HepG2 (cell line): Measurements from ENCODE around the gene SRSF1. TPM values are rescaled to one million over a fixed set of nuclear protein-coding genes. Genes with fewer than 3 reads are reported as not detected.

Source experiments
- BCL3 ChIP-seq: sonication (generic); formaldehyde crosslinking; IDR thresholded peaks from 2 replicates; pipeline ENCODE4 v1.5.1; 2020; ENCODE audit warnings: mild to moderate bottlenecking, missing genetic modification reagents, moderate library complexity
- CCAR2 ChIP-seq: fragments of 200-400 bp; formaldehyde crosslinking; optimal IDR thresholded peaks from 2 replicates; pipeline ENCODE3; 2018; ENCODE audit warnings: low read depth, mild to moderate bottlenecking, low read length, moderate library complexity
- FOSL2 ChIP-seq: sonication (generic); formaldehyde crosslinking; IDR thresholded peaks from 2 replicates; pipeline ENCODE4 v1.4.0; 2020; ENCODE audit warnings: missing genetic modification reagents
- HIC2 ChIP-seq: sonication (generic); formaldehyde crosslinking; IDR thresholded peaks from 2 replicates; pipeline ENCODE4 v1.9.0; 2022; ENCODE audit warnings: low read depth, missing genetic modification reagents
- JDP2 ChIP-seq: sonication (generic); formaldehyde crosslinking; IDR thresholded peaks from 2 replicates; pipeline ENCODE4 v1.8.1; 2022; ENCODE audit warnings: missing genetic modification reagents, borderline replicate concordance
- KDM5B ChIP-seq: sonication (generic); formaldehyde crosslinking; IDR thresholded peaks from 2 replicates; pipeline ENCODE4 v1.4.0; 2020; ENCODE audit warnings: missing genetic modification reagents, mild to moderate bottlenecking, borderline replicate concordance
- NCOA5 ChIP-seq: sonication (generic); formaldehyde crosslinking; IDR thresholded peaks from 2 replicates; pipeline ENCODE4 v1.4.0; 2020; ENCODE audit warnings: missing genetic modification reagents
- PRDM4 ChIP-seq: sonication (generic); formaldehyde crosslinking; IDR thresholded peaks from 2 replicates; pipeline ENCODE4 v1.9.0; 2021; ENCODE audit warnings: missing genetic modification reagents, borderline replicate concordance
- RXRB ChIP-seq: IDR thresholded peaks from 2 replicates; pipeline ENCODE4 v1.6.1; 2016; ENCODE audit warnings: borderline replicate concordance, missing genetic modification reagents, missing compliant biosample characterization
- SETDB1 ChIP-seq: sonication (generic); formaldehyde crosslinking; IDR thresholded peaks from 2 replicates; pipeline ENCODE4 v1.5.1; 2020; ENCODE audit warnings: missing genetic modification reagents, mild to moderate bottlenecking, borderline replicate concordance
- SYNCRIP ChIP-seq: fragments of 200-400 bp; formaldehyde crosslinking; IDR thresholded peaks from 2 replicates; pipeline ENCODE4 v1.6.1; 2018; ENCODE audit warnings: mild to moderate bottlenecking, low read depth, low read length; ENCODE audit not compliant: insufficient read depth
- ZFP62 ChIP-seq: sonication (generic); formaldehyde crosslinking; IDR thresholded peaks from 2 replicates; pipeline ENCODE4 v1.4.0; 2020; ENCODE audit warnings: missing genetic modification reagents
- ZNF317 ChIP-seq: sonication (generic); formaldehyde crosslinking; IDR thresholded peaks from 2 replicates; pipeline ENCODE4 v1.5.0; 2020; ENCODE audit warnings: mild to moderate bottlenecking, missing genetic modification reagents
- ZNF367 ChIP-seq: sonication (generic); formaldehyde crosslinking; IDR thresholded peaks from 2 replicates; pipeline ENCODE4 v1.4.0; 2020; ENCODE audit warnings: missing genetic modification reagents, borderline replicate concordance
- ZNF460 ChIP-seq: sonication (generic); formaldehyde crosslinking; IDR thresholded peaks from 2 replicates; pipeline ENCODE4 v1.5.1; 2020; ENCODE audit warnings: missing genetic modification reagents, mild to moderate bottlenecking, borderline replicate concordance
- ZNF564 ChIP-seq: sonication (generic); formaldehyde crosslinking; IDR thresholded peaks from 2 replicates; pipeline ENCODE4 v1.8.1; 2023; ENCODE audit warnings: mild to moderate bottlenecking, missing genetic modification reagents
- ZNF572 ChIP-seq: sonication (generic); formaldehyde crosslinking; IDR thresholded peaks from 2 replicates; pipeline ENCODE4 v1.5.1; 2020; ENCODE audit warnings: mild to moderate bottlenecking, missing genetic modification reagents
- ZNF580 ChIP-seq: IDR thresholded peaks from 2 replicates; pipeline ENCODE4 v1.6.1; 2016; ENCODE audit warnings: low read depth, borderline replicate concordance
- ZNF782 ChIP-seq: sonication (generic); formaldehyde crosslinking; IDR thresholded peaks from 2 replicates; pipeline ENCODE4 v1.4.0; 2020; ENCODE audit warnings: missing genetic modification reagents, mild to moderate bottlenecking, borderline replicate concordance
- polyA plus RNA-seq, 8 experiments: library from polyadenylated mRNA; depleted of rRNA in 3 of 8; stranded (reverse) in 7 of 8; unstranded in 1 of 8; fragments of >200 nt; fragmentation: Illumina TruSeq in 4 of 8; extraction: Trizol in 4 of 8; gene quantifications; 2 replicates each; pipeline versions ENCODE4 v1.2.1 to v1.2.3, GENCODE V29; 2011 to 2016; ENCODE audit warnings: low read depth in 4 of 8, missing spikeins in 1 of 8, mixed read lengths in 1 of 8; ENCODE audit not compliant: insufficient read depth in 1 of 8
- total RNA-seq, 5 experiments: library from RNA; depleted of rRNA; stranded (reverse); fragments of >200 nt; fragmentation: Illumina TruSeq; extraction: Trizol; gene quantifications; 2 replicates each; pipeline ENCODE4 v1.2.3, GENCODE V29; 2016; ENCODE audit warnings: low read depth in 1 of 5
- TF ChIP-seq, protein P1 (sequence below): sonication (generic); formaldehyde crosslinking; IDR thresholded peaks from 2 replicates; pipeline ENCODE4 v1.4.0; 2020; ENCODE audit warnings: missing genetic modification reagents, borderline replicate concordance

The SRSF1 gene
- total and polyA plus RNA-seq, 2 of the 13 experiments (the other 11 are each of a cell fraction or from before 2014, with no cell fraction given) = 142 to 445 TPM

DNA sequence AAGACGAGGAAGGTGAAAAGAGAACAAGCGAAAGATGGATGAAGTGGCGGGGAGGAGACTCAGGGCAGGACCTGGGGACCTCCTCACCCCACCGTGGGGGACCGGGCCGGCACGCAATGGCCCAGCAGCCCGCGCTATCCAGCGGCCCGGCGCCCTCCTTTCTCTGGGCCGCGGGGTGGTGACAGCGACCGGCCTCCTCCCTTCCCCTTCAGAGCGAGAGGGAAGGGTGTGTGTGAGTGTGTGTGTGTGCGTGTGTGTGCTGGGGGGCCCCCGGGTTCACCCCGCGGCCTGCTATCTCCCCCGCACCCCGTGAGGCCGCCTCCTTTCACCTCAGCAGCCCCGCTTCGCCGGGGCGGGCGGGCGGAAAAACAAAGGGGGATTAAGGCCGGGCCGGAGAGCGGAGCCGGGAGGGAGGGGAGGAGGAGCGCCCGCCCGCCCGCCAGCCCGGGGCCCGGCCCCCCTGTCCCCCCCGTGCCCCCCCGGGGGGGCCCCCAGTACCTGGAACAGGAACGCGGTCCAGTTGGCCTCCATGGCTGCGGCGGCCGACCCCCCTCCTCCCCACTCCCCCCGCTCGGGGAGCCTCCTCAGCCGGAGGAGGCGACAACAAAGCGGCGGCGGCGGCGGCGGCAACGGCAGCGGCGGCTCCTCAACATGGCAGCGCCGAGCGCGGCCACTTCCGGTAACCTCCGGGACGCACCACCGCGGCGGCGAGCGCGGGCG is 19.3 kb downstream of the SRSF1 start, which contains the start of gene VEZF1 (continued):
- TF ChIP-seq ZNF580 (peak; percentile 47; the same call in 1 of the 2 replicates), JDP2 (CRISPR knock-in tag) (no peak), ZNF317 (no peak; the same call in 1 of the 2 replicates), CCAR2 (no peak), PRDM4 (CRISPR knock-in tag) (no peak), NCOA5 (CRISPR knock-in tag) (no peak), SYNCRIP (no peak), ZNF782 (CRISPR knock-in tag) (no peak), FOSL2 (CRISPR knock-in tag) (peak; percentile 30), ZNF572 (CRISPR knock-in tag) (no peak), ZFP62 (CRISPR knock-in tag) (no peak), ZNF367 (CRISPR knock-in tag) (no peak; the same call in 1 of the 2 replicates), RXRB (no peak), BCL3 (CRISPR knock-in tag) (peak; percentile 85; the same call in 1 of the 2 replicates), ZNF564 (CRISPR knock-in tag) (0 out of 2 replicates have a peak, but pooled peaks have one; percentile 28), ZNF460 (CRISPR knock-in tag) (no peak), HIC2 (CRISPR knock-in tag) (0 out of 2 replicates have a peak, but pooled peaks have one; percentile 20), KDM5B (CRISPR knock-in tag) (peak; percentile 58; the same call in 1 of the 2 replicates), SETDB1 (no peak)
- TF ChIP-seq, protein P1, sequence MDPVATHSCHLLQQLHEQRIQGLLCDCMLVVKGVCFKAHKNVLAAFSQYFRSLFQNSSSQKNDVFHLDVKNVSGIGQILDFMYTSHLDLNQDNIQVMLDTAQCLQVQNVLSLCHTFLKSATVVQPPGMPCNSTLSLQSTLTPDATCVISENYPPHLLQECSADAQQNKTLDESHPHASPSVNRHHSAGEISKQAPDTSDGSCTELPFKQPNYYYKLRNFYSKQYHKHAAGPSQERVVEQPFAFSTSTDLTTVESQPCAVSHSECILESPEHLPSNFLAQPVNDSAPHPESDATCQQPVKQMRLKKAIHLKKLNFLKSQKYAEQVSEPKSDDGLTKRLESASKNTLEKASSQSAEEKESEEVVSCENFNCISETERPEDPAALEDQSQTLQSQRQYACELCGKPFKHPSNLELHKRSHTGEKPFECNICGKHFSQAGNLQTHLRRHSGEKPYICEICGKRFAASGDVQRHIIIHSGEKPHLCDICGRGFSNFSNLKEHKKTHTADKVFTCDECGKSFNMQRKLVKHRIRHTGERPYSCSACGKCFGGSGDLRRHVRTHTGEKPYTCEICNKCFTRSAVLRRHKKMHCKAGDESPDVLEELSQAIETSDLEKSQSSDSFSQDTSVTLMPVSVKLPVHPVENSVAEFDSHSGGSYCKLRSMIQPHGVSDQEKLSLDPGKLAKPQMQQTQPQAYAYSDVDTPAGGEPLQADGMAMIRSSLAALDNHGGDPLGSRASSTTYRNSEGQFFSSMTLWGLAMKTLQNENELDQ = no peak
